Endothelial cell of umbilical vein (primary cell): Measurements from ENCODE around the gene DPP6. TPM values are rescaled to one million over a fixed set of nuclear protein-coding genes. Genes with fewer than 3 reads are reported as not detected.

Experiments
- BruUV-seq: library from RNA; stranded (reverse); fragments of 400-500 nt; replicated peaks from 2 replicates; lab custom pipeline; 2021; lab: Mats Ljungman, UMichigan
- CTCF ChIA-PET: fragments of 300-600, 350-600 bp; sonication (Branson Sonifier 250); formaldehyde crosslinking; loops from one replicate; lab custom pipeline; 2021; ENCODE audit warnings: antibody characterized with exemption, inconsistent platforms; lab: Charles Lee
- POLR2A ChIA-PET: fragments of 300-600, 350-600 bp; sonication (Branson Sonifier 250); formaldehyde crosslinking; loops from one replicate; lab custom pipeline; 2021; ENCODE audit warnings: antibody characterized with exemption, inconsistent platforms; lab: Charles Lee
- DNase-seq: peaks from one replicate; pipeline ENCODE4 v3.0.0-alpha.2; 2011; ENCODE audit warnings: low read depth, low spot score
- FAIRE-seq: peaks from 2 replicates; lab custom pipeline; 2011; peaks lifted over from hg19 to GRCh38; lab: Jason Lieb, UNC
- H2AFZ ChIP-seq: 2 replicates; pipeline ENCODE4 v1.6.0; 2012; ENCODE audit warnings: low read depth, low read length, control low read depth, inconsistent platforms
- H3K27ac ChIP-seq: 2 replicates; pipeline ENCODE4 v1.5.1; 2011; ENCODE audit warnings: low read depth, mild to moderate bottlenecking, control low read depth, low read length, moderate library complexity; ENCODE audit not compliant: insufficient read depth
- H3K27me3 ChIP-seq, 2 experiments: 2 replicates each; pipeline versions ENCODE4 v1.6.0 to v1.6.1; 2011; ENCODE audit warnings: low read length in 2 of 2, mixed read lengths in 1 of 2; ENCODE audit not compliant: control insufficient read depth in 2 of 2, insufficient read depth in 2 of 2
- H3K36me3 ChIP-seq, 2 experiments: 2 replicates in 1 of 2; 3 replicates in 1 of 2; pipeline ENCODE4 v1.5.1; 2011; ENCODE audit warnings: low read length in 2 of 2, mild to moderate bottlenecking in 1 of 2, moderate library complexity in 1 of 2; ENCODE audit not compliant: control insufficient read depth in 2 of 2, insufficient read depth in 2 of 2; ENCODE audit errors: extremely low read depth in 1 of 2
- H3K4me1 ChIP-seq: 3 replicates; pipeline ENCODE4 v1.5.1; 2011; ENCODE audit warnings: mild to moderate bottlenecking, low read length; ENCODE audit not compliant: control insufficient read depth, insufficient read depth; ENCODE audit errors: extremely low read depth
- H3K4me2 ChIP-seq: 2 replicates; pipeline ENCODE4 v1.6.1; 2011; ENCODE audit warnings: low read length, control low read depth, mixed read lengths; ENCODE audit not compliant: insufficient read depth
- H3K4me3 ChIP-seq, 3 experiments: fragments of 200-600 bp in 1 of 3; sonication (generic), shearing (Covaris generic) in 1 of 3; replicated peaks in 1 of 3; 2 replicates each; pipeline ENCODE4 v1.5.1; 2011 to 2016; ENCODE audit warnings: control low read depth in 3 of 3, low read length in 3 of 3, mild to moderate bottlenecking in 2 of 3, inconsistent platforms in 1 of 3, low read depth in 1 of 3, moderate library complexity in 1 of 3; ENCODE audit not compliant: insufficient read depth in 1 of 3
- H3K79me2 ChIP-seq: 2 replicates; pipeline ENCODE4 v1.6.0; 2012; ENCODE audit warnings: low read length, inconsistent platforms; ENCODE audit not compliant: control insufficient read depth, insufficient read depth
- H3K9ac ChIP-seq: replicated peaks from 2 replicates; pipeline ENCODE3; 2011; ENCODE audit warnings: low read length, control low read depth; ENCODE audit not compliant: insufficient read depth; ENCODE audit errors: extremely low read depth
- H3K9me1 ChIP-seq: replicated peaks from 3 replicates; pipeline ENCODE4 v1.6.0; 2011; ENCODE audit warnings: mild to moderate bottlenecking, low read length; ENCODE audit not compliant: control insufficient read depth, insufficient read depth; ENCODE audit errors: extremely low read depth
- H3K9me3 ChIP-seq: replicated peaks from 2 replicates; pipeline ENCODE4 v1.5.1; 2012; ENCODE audit warnings: low read length, inconsistent platforms; ENCODE audit not compliant: control insufficient read depth, insufficient read depth
- H4K20me1 ChIP-seq: replicated peaks from 2 replicates; pipeline ENCODE3; 2011; ENCODE audit warnings: mild to moderate bottlenecking, low read length; ENCODE audit not compliant: control insufficient read depth, insufficient read depth; ENCODE audit errors: extremely low read depth
- CTCF ChIP-seq, 2 donors: IDR thresholded peaks; 1 replicate in 1 of 2; 2 replicates in 1 of 2; pipeline ENCODE4 v1.5.1; 2011; ENCODE audit warnings: low read length in 2 of 2, mild to moderate bottlenecking in 2 of 2, moderate library complexity in 2 of 2, control low read depth in 1 of 2, inconsistent platforms in 1 of 2, low read depth in 1 of 2; ENCODE audit not compliant: insufficient read depth in 1 of 2; ENCODE audit errors: extremely low read depth in 1 of 2
- EZH2 ChIP-seq: IDR thresholded peaks from 2 replicates; pipeline ENCODE4 v1.6.1; 2012; ENCODE audit warnings: borderline replicate concordance, low read depth, mild to moderate bottlenecking, moderate library complexity, low read length, inconsistent platforms; ENCODE audit not compliant: severe bottlenecking
- FOS ChIP-seq: IDR thresholded peaks from 2 replicates; pipeline ENCODE4 v1.6.1; 2011; ENCODE audit warnings: mild to moderate bottlenecking, low read length, moderate library complexity, borderline replicate concordance; ENCODE audit not compliant: insufficient read depth
- GATA2 ChIP-seq: IDR thresholded peaks from 2 replicates; pipeline ENCODE4 v1.7.0; 2011; ENCODE audit warnings: low read depth, mild to moderate bottlenecking, moderate library complexity, mixed read lengths, low read length; ENCODE audit not compliant: insufficient read length, insufficient read depth
- JUN ChIP-seq: IDR thresholded peaks from 2 replicates; pipeline ENCODE4 v1.6.1; 2011; ENCODE audit warnings: borderline replicate concordance, low read depth; ENCODE audit not compliant: insufficient read length, insufficient read depth
- MAX ChIP-seq: IDR thresholded peaks from 2 replicates; pipeline ENCODE4 v1.6.1; 2011; ENCODE audit not compliant: insufficient read depth, insufficient read length
- MYC ChIP-seq: IDR thresholded peaks from one replicate; pipeline ENCODE4 v1.6.1; 2011; ENCODE audit warnings: mild to moderate bottlenecking, low read depth, low read length
- POLR2A ChIP-seq: IDR thresholded peaks from 2 replicates; pipeline ENCODE4 v1.6.1; 2012; ENCODE audit warnings: low read depth, mild to moderate bottlenecking, control low read depth, low read length
- POLR2AphosphoS5 ChIP-seq: IDR thresholded peaks from 2 replicates; pipeline ENCODE4 v1.6.1; 2012; ENCODE audit warnings: low read depth, mild to moderate bottlenecking, control low read depth, low read length, moderate library complexity; ENCODE audit not compliant: insufficient read depth
- dilution Hi-C: fragments of 300-500 bp; cut with MboI; formaldehyde crosslinking; loops from one replicate; pipeline ENCODE4 v1.15.0; 2019; ENCODE audit warnings: low sequenced_read_pairs; ENCODE audit not compliant: extremely low pct_ligation_motif_present
- intact Hi-C: fragments of 100-400 bp; cut with micrococcal nuclease; formaldehyde crosslinking; loops from one replicate; pipeline ENCODE4 v1.10.0; 2022
- polyA plus RNA-seq, 4 experiments: library from polyadenylated mRNA; depleted of rRNA in 3 of 4; stranded (reverse) in 3 of 4; unstranded in 1 of 4; fragments of >200 nt; gene quantifications; 2 replicates each; pipeline versions ENCODE4 v1.2.1 to v1.2.3, GENCODE V29; 2011 to 2012; ENCODE audit warnings: missing spikeins in 1 of 4
- total RNA-seq: library from RNA; stranded (reverse); gene quantifications from 2 replicates; pipeline ENCODE4 v1.2.3, GENCODE V29; 2021

The DPP6 gene
- total and polyA plus RNA-seq, 2 donors (not counting 3 experiments of a cell fraction or from before 2014, with no cell fraction given) = not detected

- POLR2A ChIA-PET = no interaction called here
These were observed 759.8 kb downstream of the DPP6 start for GRCh38 chr7:154812027-154812426.

More at GRCh38 chr7:154812027-154812426, 759.8 kb downstream of the DPP6 start:
- TF ChIP-seq CTCF (IDR thresholded peaks at IDR 0.05; ENCODE audit: extremely low read depth in 1 of 2, insufficient read depth in 1 of 2, low read depth in 1 of 2, low read length in 2 of 2) (no peak), POLR2A (no peak), GATA2 (no peak), FOS (no peak), EZH2 (no peak), MYC (no peak), JUN (no peak), MAX (no peak), POLR2AphosphoS5 (no peak)
- H3K4me3 ChIP-seq = no peak overlapping the region
- no peaks in the 10 kb centered on the region for H3K36me3 ChIP-seq
- H3K9me1 ChIP-seq = no peaks in the 10 kb centered on the region
- H4K20me1 ChIP-seq = no peaks in the 10 kb centered on the region
- no peaks in the 10 kb centered on the region for H3K4me1 ChIP-seq
- no peak overlapping the region for H3K4me2 ChIP-seq
- H2AFZ ChIP-seq = no peak overlapping the region
- peaks cover 3% of the 10 kb centered on the region for H3K9me3 ChIP-seq
- DNase-seq (no peak), FAIRE-seq (no peak)
- no TSS peak for BruUV-seq
- dilution Hi-C loops (no loop called here), intact Hi-C loops (no loop called here)
- no peaks in the 10 kb centered on the region for H3K27me3 ChIP-seq
- no peak overlapping the region for H3K27ac ChIP-seq
- CTCF ChIA-PET = no interaction called here
- no peaks in the 10 kb centered on the region for H3K79me2 ChIP-seq
- no peak overlapping the region for H3K9ac ChIP-seq
